HL-60 (cell line): Measurements from ENCODE around the gene RAPGEF4.

Source experiments
- CTCF ChIP-seq: IDR thresholded peaks from one replicate; pipeline ENCODE4 v1.5.1; 2011; ENCODE audit warnings: low read length, control low read depth, inconsistent platforms; ENCODE audit not compliant: insufficient read depth
- POLR2AphosphoS5 ChIP-seq: IDR thresholded peaks from 2 replicates; pipeline ENCODE4 v1.6.1; 2012; ENCODE audit warnings: low read depth
- REST ChIP-seq: IDR thresholded peaks from 2 replicates; pipeline ENCODE4 v1.6.1; 2012; ENCODE audit warnings: low read depth; ENCODE audit not compliant: insufficient replicate concordance

GRCh38 chr2:172822585-172822984 lies 86.9 kb downstream of the RAPGEF4 start:
- TF ChIP-seq CTCF (no peak), POLR2AphosphoS5 (no peak), REST (no peak)
